GM06990 (cell line): ENCODE results near the gene TEAD3.

Source experiments
- DNase-seq: peaks from one replicate; pipeline ENCODE4 v3.0.0-alpha.2; 2011; ENCODE audit not compliant: insufficient read length; ENCODE audit errors: extremely low read depth
- H3K27me3 ChIP-seq: replicated peaks from 2 replicates; pipeline ENCODE4 v1.6.0; 2011; ENCODE audit warnings: low read length; ENCODE audit not compliant: control insufficient read depth, insufficient read depth
- H3K36me3 ChIP-seq: 2 replicates; pipeline ENCODE4 v1.5.1; 2011; ENCODE audit warnings: low read length; ENCODE audit not compliant: control insufficient read depth, insufficient read depth
- H3K4me3 ChIP-seq: replicated peaks from 2 replicates; pipeline ENCODE4 v1.5.1; 2011; ENCODE audit warnings: low read depth, mild to moderate bottlenecking, control low read depth, low read length
- TF ChIP-seq, protein P1 (sequence below): IDR thresholded peaks from 2 replicates; pipeline ENCODE4 v1.5.1; 2011; ENCODE audit warnings: low read length, control low read depth, mild to moderate bottlenecking, inconsistent platforms; ENCODE audit not compliant: insufficient read depth, poor library complexity, severe bottlenecking

TEAD3 gene

DNA sequence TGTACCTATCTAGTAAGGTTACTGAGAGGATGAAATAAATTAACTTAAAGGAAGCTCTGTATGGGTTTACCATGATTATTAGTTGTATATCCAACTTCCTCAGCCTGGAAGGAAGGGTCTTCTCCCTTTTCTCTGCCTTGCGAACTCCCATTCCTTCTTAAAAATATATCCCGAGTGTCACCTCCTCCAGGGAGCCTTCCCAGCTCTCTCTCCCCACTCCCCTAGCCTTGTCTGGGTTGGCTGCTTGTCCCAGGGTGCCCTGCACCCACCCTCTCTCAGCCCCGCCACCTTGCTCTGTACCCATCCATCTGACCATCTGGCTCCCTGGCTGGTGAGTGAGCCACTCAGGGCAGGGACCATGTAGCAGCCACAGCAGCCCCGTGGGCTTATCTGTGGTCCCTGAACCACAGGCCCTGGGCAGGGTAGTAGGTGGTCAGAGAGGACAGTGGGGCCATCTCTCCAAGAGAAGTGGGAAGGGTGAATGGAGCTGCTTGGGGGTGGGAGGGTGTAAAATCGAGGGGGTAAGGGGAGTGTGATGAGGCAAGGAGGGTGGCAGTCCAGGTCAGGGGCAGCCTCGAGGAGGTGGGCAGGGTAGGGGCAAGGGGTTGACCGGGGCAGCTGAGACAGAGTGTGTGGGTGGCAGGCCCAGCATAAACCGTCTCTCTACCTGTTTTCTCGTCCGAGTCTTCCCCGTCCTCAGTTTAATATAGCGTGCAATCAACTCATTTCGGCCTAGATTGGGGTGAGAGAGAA lies 12.8 kb downstream of the TEAD3 start:
- Histone ChIP-seq H3K36me3 (no peaks in the 10 kb centered on the region), H3K27me3 (no peaks in the 10 kb centered on the region; the same call in 1 of the 2 replicates), H3K4me3 (no peak overlapping the region)
- no peak for DNase-seq
- TF ChIP-seq, protein P1, sequence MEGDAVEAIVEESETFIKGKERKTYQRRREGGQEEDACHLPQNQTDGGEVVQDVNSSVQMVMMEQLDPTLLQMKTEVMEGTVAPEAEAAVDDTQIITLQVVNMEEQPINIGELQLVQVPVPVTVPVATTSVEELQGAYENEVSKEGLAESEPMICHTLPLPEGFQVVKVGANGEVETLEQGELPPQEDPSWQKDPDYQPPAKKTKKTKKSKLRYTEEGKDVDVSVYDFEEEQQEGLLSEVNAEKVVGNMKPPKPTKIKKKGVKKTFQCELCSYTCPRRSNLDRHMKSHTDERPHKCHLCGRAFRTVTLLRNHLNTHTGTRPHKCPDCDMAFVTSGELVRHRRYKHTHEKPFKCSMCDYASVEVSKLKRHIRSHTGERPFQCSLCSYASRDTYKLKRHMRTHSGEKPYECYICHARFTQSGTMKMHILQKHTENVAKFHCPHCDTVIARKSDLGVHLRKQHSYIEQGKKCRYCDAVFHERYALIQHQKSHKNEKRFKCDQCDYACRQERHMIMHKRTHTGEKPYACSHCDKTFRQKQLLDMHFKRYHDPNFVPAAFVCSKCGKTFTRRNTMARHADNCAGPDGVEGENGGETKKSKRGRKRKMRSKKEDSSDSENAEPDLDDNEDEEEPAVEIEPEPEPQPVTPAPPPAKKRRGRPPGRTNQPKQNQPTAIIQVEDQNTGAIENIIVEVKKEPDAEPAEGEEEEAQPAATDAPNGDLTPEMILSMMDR, result no peak

DNA sequence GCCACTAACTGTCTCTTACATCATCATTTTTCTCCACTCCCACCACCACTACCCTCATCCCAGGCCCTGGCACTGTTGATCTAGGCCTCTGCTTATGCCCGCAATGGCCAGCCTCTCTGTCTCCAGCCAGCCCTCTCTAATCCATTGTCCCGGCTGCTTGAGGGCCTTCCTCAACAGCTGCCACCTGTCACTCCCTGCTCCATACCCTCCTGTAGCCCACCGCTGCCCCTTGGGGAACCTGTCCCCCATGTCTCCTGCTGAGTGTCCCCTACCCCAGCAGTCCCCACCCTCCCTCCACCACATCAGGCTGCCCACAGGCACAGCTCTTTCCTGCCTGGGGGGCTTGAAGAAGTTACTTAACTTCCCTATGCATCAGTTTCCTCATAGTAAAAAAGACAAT lies 13.4 kb downstream of the TEAD3 start:
- no peak for DNase-seq
- Histone ChIP-seq H3K4me3 (no peak overlapping the region), H3K27me3 (no peaks in the 10 kb centered on the region; the same call in 1 of the 2 replicates), H3K36me3 (no peaks in the 10 kb centered on the region)
- TF ChIP-seq, protein P1, result no peak

DNA sequence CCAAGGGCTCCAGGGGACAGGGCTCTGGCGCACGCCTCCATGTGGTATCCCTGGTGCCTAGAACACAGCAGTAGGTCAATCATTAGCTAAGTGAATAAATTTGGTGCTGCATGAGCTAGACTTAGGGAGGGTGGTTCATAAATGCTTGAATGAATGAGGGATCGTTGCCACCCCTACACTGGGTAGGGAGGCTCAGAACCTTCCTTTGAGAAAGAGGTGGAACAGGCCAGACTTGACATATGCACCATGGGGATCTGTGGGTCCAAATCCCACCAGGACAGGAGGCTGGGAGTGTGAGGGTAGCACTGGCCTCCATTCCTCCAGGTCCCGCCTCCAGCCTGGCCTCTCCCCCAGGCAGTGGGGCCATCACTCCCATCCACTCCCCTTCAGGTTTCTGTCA lies 13.8 kb downstream of the TEAD3 start:
- TF ChIP-seq, protein P1, result no peak
- no peak overlapping the region for H3K4me3 ChIP-seq
- DNase-seq, result no peak
- H3K27me3 ChIP-seq, result no peaks in the 10 kb centered on the region; the same call in 1 of the 2 replicates
- no peaks in the 10 kb centered on the region for H3K36me3 ChIP-seq

DNA sequence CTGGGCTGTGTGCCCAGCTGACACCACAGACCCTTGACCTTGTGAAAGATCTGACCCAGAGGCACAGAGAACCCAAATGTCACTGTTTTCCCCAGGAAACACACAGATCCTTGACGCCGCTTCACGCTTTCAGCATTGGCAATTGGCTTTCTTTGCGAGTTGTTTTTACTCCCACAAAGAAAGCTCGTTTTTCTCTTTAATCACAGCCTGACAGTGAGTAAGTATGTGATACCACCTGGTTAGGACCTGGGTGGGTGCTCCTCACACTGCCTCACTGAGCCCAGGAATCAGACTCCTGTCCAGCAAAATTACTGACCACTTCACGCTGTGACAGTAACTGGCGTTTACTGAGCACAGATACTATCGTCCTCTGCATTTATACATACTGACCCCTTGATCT lies 15.7 kb downstream of the TEAD3 start:
- Histone ChIP-seq H3K36me3 (no peaks in the 10 kb centered on the region), H3K27me3 (no peaks in the 10 kb centered on the region; the same call in 1 of the 2 replicates), H3K4me3 (no peak overlapping the region)
- DNase-seq, result no peak
- TF ChIP-seq, protein P1, result no peak

DNA sequence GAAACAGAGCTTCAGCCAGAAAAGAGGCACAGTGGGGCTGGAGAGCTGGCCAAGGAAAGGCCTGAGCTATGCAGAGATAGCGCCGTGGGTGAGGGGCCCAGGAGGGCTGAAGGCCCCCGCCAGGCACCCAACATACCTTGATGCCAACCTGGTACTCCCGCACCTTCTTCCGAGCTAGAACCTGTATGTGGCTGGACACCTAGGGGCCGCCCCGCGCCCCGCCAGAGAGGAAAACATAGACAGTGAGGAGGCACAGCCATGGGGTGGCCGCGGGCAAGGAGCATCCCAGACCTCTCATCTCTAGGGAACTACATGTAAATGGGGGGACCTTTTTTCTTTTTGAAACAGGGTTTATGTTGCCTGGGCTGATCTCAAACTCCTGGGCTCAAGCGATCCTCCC lies 16.7 kb downstream of the TEAD3 start:
- Histone ChIP-seq H3K4me3 (no peak overlapping the region), H3K36me3 (no peaks in the 10 kb centered on the region; the same call in 1 of the 2 replicates), H3K27me3 (no peaks in the 10 kb centered on the region; the same call in 1 of the 2 replicates)
- DNase-seq, result no peak
- TF ChIP-seq, protein P1, result no peak

DNA sequence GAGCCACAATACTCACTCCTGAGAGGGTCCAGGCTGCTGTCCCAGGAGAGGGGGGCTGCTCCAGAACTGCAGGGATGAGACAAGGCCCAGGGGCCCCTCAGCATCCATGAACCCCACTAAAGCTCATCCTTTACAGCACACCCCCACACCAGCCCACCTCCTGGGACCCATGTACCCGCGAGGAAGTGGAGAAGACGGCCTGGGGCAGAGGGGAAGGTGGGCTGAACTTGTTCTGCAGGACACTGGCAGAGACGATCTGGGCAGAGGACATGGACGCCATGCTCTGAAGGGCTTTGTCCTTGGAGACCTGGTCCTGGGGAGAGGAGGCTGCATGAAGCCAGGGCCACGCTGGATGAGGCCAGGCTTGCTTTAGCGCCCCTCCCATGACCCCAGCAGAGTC lies 18.6 kb downstream of the TEAD3 start:
- Histone ChIP-seq H3K27me3 (no peaks in the 10 kb centered on the region), H3K4me3 (no peak overlapping the region), H3K36me3 (peaks cover 2% of the 10 kb centered on the region)
- TF ChIP-seq, protein P1, result no peak
- no peak for DNase-seq
